K562 (cell line): ENCODE results near the gene MAP4. TPM values are rescaled to one million over a fixed set of nuclear protein-coding genes. Genes with fewer than 3 reads are reported as not detected.

Experiments
- ARNT ChIP-seq, 2 experiments: fragments of 450-650 bp; IDR thresholded peaks; 2 replicates each; pipeline ENCODE4 v1.6.1; 2016; ENCODE audit warnings: mild to moderate bottlenecking in 1 of 2
- ATF4 ChIP-seq: fragments of 450-650 bp; formaldehyde crosslinking; IDR thresholded peaks from 2 replicates; pipeline ENCODE4 v1.4.0; 2022; ENCODE audit warnings: mild to moderate bottlenecking, moderate library complexity
- CEBPG ChIP-seq, 3 experiments: fragments of 200-800 bp in 1 of 3; sonication (Bioruptor generic) in 1 of 3; sonication (generic) in 1 of 3; formaldehyde crosslinking in 1 of 3; IDR thresholded peaks in 2 of 3; conservative IDR thresholded peaks in 1 of 3; 2 replicates each; pipeline versions ENCODE4 v1.6.1 to v1.8.0; 2016 to 2022; ENCODE audit warnings: missing compliant biosample characterization in 2 of 3, missing genetic modification characterization in 2 of 3, mild to moderate bottlenecking in 1 of 3, missing genetic modification reagents in 1 of 3
- CHD2 ChIP-seq: IDR thresholded peaks from 2 replicates; pipeline ENCODE4 v1.6.1; 2011; ENCODE audit warnings: low read depth, low read length
- HIVEP1 ChIP-seq: fragments of 250-450 bp; sonication (Bioruptor Pico); IDR thresholded peaks from 2 replicates; pipeline ENCODE4 v1.4.0; 2020; ENCODE audit warnings: mild to moderate bottlenecking
- HMGN3 ChIP-seq: IDR thresholded peaks from 2 replicates; pipeline ENCODE4 v1.6.1; 2011; ENCODE audit warnings: borderline replicate concordance, low read depth, mild to moderate bottlenecking, mixed read lengths, low read length; ENCODE audit not compliant: insufficient read length; ENCODE audit errors: extremely low read depth
- KDM1A ChIP-seq, 2 experiments: fragments of 450-650 bp; IDR thresholded peaks; 2 replicates each; pipeline ENCODE4 v1.6.1; 2016; ENCODE audit warnings: mild to moderate bottlenecking in 2 of 2
- NCOA2 ChIP-seq, 2 experiments: fragments of 450-650 bp; IDR thresholded peaks; 2 replicates each; pipeline ENCODE4 v1.6.1; 2018; ENCODE audit warnings: mild to moderate bottlenecking in 2 of 2, moderate library complexity in 1 of 2; ENCODE audit not compliant: partially characterized antibody in 2 of 2
- RBBP5 ChIP-seq: fragments of 200-600 bp; sonication (generic); IDR thresholded peaks from 2 replicates; pipeline ENCODE4 v1.6.1; 2012; ENCODE audit warnings: borderline replicate concordance, mild to moderate bottlenecking, low read length, control low read depth, inconsistent platforms; ENCODE audit not compliant: insufficient read depth, poor library complexity, severe bottlenecking
- SAFB ChIP-seq: fragments of 200-400 bp; formaldehyde crosslinking; IDR thresholded peaks from 2 replicates; pipeline ENCODE4 v1.6.1; 2017; ENCODE audit warnings: low read depth, low read length, borderline replicate concordance
- SMARCA5 ChIP-seq: fragments of 450-650 bp; IDR thresholded peaks from 2 replicates; pipeline ENCODE4 v1.6.1; 2016
- TCF7 ChIP-seq: sonication (generic); IDR thresholded peaks from 2 replicates; pipeline ENCODE4 v1.6.1; 2016; ENCODE audit warnings: antibody characterized with exemption, borderline replicate concordance
- TSHZ1 ChIP-seq: fragments of 250-450 bp; sonication (Bioruptor Pico); IDR thresholded peaks from 2 replicates; pipeline ENCODE4 v1.4.0; 2020; ENCODE audit warnings: mild to moderate bottlenecking, moderate library complexity
- ZEB2 ChIP-seq: fragments of 450-650 bp; IDR thresholded peaks from 2 replicates; pipeline ENCODE4 v1.6.1; 2016
- ZNF445 ChIP-seq: fragments of 250-450 bp; sonication (Bioruptor Pico); IDR thresholded peaks from 2 replicates; pipeline ENCODE4 v1.4.0; 2020; ENCODE audit warnings: low read depth, mild to moderate bottlenecking, moderate library complexity
- polyA plus RNA-seq, 8 experiments: library from polyadenylated mRNA; depleted of rRNA in 4 of 8; stranded (reverse) in 5 of 8; unstranded in 3 of 8; fragments of >200 nt; fragmentation: Nextera tagmentation in 2 of 8; fragmentation: Illumina TruSeq in 1 of 8; extraction: Ambion mirVana in 2 of 8; extraction: Trizol in 1 of 8; gene quantifications; 2 replicates each; pipeline versions ENCODE4 v1.2.1 to v1.2.3, GENCODE V29; 2011 to 2014; ENCODE audit warnings: inconsistent platforms in 1 of 8, missing spikeins in 1 of 8
- total RNA-seq, 7 experiments: library from RNA; depleted of rRNA in 6 of 7; stranded (reverse); fragments of >200 nt in 6 of 7; fragmentation: Illumina TruSeq in 2 of 7; extraction: Trizol in 2 of 7; gene quantifications; 2 replicates each; pipeline versions ENCODE4 v1.2.1 to v1.2.3, GENCODE V29; 2011 to 2021; ENCODE audit warnings: low replicate concordance in 1 of 7
- TF ChIP-seq, protein P1 (sequence below): fragments of 450-650 bp; IDR thresholded peaks from 2 replicates; pipeline ENCODE4 v1.6.1; 2017; ENCODE audit warnings: mild to moderate bottlenecking, moderate library complexity
- TF ChIP-seq, protein P2 (sequence below): fragments of 250-450 bp; sonication (Bioruptor Pico); IDR thresholded peaks from 2 replicates; pipeline ENCODE4 v1.5.0; 2022; ENCODE audit warnings: mild to moderate bottlenecking

Gene MAP4
- total and polyA plus RNA-seq, 9 of the 15 experiments (the other 6 are each of a cell fraction or from before 2014, with no cell fraction given) = 13.3 to 141 (median 36.8) TPM

- TF ChIP-seq CEBPG (CRISPR knock-in tag; IDR thresholded peaks at IDR 0.05) = no peak
- no peak for TF ChIP-seq CEBPG (tag; conservative IDR thresholded peaks at IDR 0.05 in 1 of 2, IDR thresholded peaks at IDR 0.05 in 1 of 2)
- TF ChIP-seq HIVEP1 (CRISPR knock-in tag) = no peak
- TF ChIP-seq NCOA2 (IDR thresholded peaks at IDR 0.05; ENCODE audit: partially characterized antibody in 2 of 2) = no peak
- no peak for TF ChIP-seq SAFB
- TF ChIP-seq, protein P1, sequence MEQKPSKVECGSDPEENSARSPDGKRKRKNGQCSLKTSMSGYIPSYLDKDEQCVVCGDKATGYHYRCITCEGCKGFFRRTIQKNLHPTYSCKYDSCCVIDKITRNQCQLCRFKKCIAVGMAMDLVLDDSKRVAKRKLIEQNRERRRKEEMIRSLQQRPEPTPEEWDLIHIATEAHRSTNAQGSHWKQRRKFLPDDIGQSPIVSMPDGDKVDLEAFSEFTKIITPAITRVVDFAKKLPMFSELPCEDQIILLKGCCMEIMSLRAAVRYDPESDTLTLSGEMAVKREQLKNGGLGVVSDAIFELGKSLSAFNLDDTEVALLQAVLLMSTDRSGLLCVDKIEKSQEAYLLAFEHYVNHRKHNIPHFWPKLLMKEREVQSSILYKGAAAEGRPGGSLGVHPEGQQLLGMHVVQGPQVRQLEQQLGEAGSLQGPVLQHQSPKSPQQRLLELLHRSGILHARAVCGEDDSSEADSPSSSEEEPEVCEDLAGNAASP = no peak
- no peak for TF ChIP-seq TCF7
- TF ChIP-seq RBBP5 = no peak
- no peak for TF ChIP-seq ZEB2
- TF ChIP-seq SMARCA5 = no peak
- TF ChIP-seq KDM1A (IDR thresholded peaks at IDR 0.05) = no peak
- TF ChIP-seq ARNT (IDR thresholded peaks at IDR 0.05) = no peak
- TF ChIP-seq ZNF445 (CRISPR knock-in tag) = no peak
- TF ChIP-seq, protein P2, sequence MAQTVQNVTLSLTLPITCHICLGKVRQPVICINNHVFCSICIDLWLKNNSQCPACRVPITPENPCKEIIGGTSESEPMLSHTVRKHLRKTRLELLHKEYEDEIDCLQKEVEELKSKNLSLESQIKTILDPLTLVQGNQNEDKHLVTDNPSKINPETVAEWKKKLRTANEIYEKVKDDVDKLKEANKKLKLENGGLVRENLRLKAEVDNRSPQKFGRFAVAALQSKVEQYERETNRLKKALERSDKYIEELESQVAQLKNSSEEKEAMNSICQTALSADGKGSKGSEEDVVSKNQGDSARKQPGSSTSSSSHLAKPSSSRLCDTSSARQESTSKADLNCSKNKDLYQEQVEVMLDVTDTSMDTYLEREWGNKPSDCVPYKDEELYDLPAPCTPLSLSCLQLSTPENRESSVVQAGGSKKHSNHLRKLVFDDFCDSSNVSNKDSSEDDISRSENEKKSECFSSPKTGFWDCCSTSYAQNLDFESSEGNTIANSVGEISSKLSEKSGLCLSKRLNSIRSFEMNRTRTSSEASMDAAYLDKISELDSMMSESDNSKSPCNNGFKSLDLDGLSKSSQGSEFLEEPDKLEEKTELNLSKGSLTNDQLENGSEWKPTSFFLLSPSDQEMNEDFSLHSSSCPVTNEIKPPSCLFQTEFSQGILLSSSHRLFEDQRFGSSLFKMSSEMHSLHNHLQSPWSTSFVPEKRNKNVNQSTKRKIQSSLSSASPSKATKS (CRISPR knock-in tag) = no peak
- TF ChIP-seq TSHZ1 (CRISPR knock-in tag) = no peak
- peak; percentile 33; the same call in 1 of the 2 replicates for TF ChIP-seq CHD2
- TF ChIP-seq ATF4 (CRISPR knock-in tag) = no peak
- TF ChIP-seq HMGN3 = peak; percentile 72
Observed at GRCh38 chr3:47849699-47850563, 166.3 kb downstream of the MAP4 start (continued).
